H1 (cell line): ENCODE measurements around the gene SCG3. TPM values are rescaled to one million over a fixed set of nuclear protein-coding genes. Genes with fewer than 3 reads are reported as not detected.
A peak's percentile ranks its signal among the peaks of the same experiment; 100 is the strongest.

ENCODE experiments used
- CTCF ChIA-PET: fragments of 300-600 bp; sonication (Branson Sonifier 250); formaldehyde crosslinking; loops from one replicate; lab custom pipeline; 2021; ENCODE audit not compliant: partially characterized antibody; lab: Charles Lee
- POLR2A ChIA-PET: fragments of 300-600 bp; sonication (Branson Sonifier 250); formaldehyde crosslinking; loops from one replicate; lab custom pipeline; 2021; ENCODE audit warnings: inconsistent platforms; ENCODE audit not compliant: partially characterized antibody; lab: Charles Lee
- DNase-seq, 2 experiments: peaks; one replicate each; pipeline versions ENCODE4 v3.0.0 to v3.0.0-alpha.2; 2010 to 2022; ENCODE audit warnings: low spot score in 2 of 2, low read depth in 1 of 2, mixed read lengths in 1 of 2
- FAIRE-seq: peaks from 2 replicates; lab custom pipeline; 2011; peaks lifted over from hg19 to GRCh38; lab: Jason Lieb, UNC
- H2AFZ ChIP-seq: 2 replicates; pipeline ENCODE4 v1.8.1; 2012; ENCODE audit warnings: low read length, inconsistent platforms
- H2AK5ac ChIP-seq: 2 replicates; pipeline ENCODE4 v1.6.1; 2013; ENCODE audit warnings: low read depth, low read length
- H2BK120ac ChIP-seq: replicated peaks from 2 replicates; pipeline ENCODE3; 2013; ENCODE audit warnings: low read depth, low read length, inconsistent platforms
- H2BK12ac ChIP-seq: 2 replicates; pipeline ENCODE4 v1.6.1; 2013; ENCODE audit warnings: low read depth, low read length
- H2BK15ac ChIP-seq: 2 replicates; pipeline ENCODE4 v1.6.1; 2013; ENCODE audit warnings: low read length
- H2BK20ac ChIP-seq: 2 replicates; pipeline ENCODE4 v1.6.1; 2013; ENCODE audit warnings: low read length
- H2BK5ac ChIP-seq: 2 replicates; pipeline ENCODE4 v1.6.1; 2013; ENCODE audit warnings: low read depth, low read length
- H3K14ac ChIP-seq: 2 replicates; pipeline ENCODE4 v1.6.1; 2013; ENCODE audit warnings: inconsistent platforms; ENCODE audit not compliant: insufficient read length
- H3K18ac ChIP-seq: 2 replicates; pipeline ENCODE4 v1.6.1; 2013; ENCODE audit warnings: low read length; ENCODE audit errors: extremely low read depth
- H3K23ac ChIP-seq: 2 replicates; pipeline ENCODE4 v1.6.1; 2013; ENCODE audit warnings: inconsistent platforms; ENCODE audit not compliant: insufficient read length
- H3K23me2 ChIP-seq: 2 replicates; pipeline ENCODE4 v1.6.1; 2013; ENCODE audit warnings: low read depth, low read length
- H3K27ac ChIP-seq: 2 replicates; pipeline ENCODE4 v1.6.1; 2011; ENCODE audit warnings: low read depth, low read length, inconsistent platforms
- H3K27me3 ChIP-seq, 4 experiments: replicated peaks in 1 of 4; 1 replicate in 1 of 4; 2 replicates in 3 of 4; pipeline versions ENCODE4 v1.6.1 to v1.8.1; 2011 to 2013; ENCODE audit warnings: low read length in 3 of 4, mild to moderate bottlenecking in 3 of 4, inconsistent platforms in 2 of 4, mixed read lengths in 2 of 4, moderate library complexity in 1 of 4; ENCODE audit not compliant: control insufficient read depth in 3 of 4, insufficient read depth in 3 of 4; ENCODE audit errors: extremely low read depth in 1 of 4
- H3K36me3 ChIP-seq, 4 experiments: 2 replicates each; pipeline versions ENCODE4 v1.6.1 to v1.8.1; 2011 to 2013; ENCODE audit warnings: mild to moderate bottlenecking in 4 of 4, low read length in 3 of 4, moderate library complexity in 2 of 4, control low read depth in 1 of 4, inconsistent platforms in 1 of 4; ENCODE audit not compliant: insufficient read depth in 4 of 4, control insufficient read depth in 2 of 4
- H3K4ac ChIP-seq: replicated peaks from 2 replicates; pipeline ENCODE3; 2013; ENCODE audit warnings: low read length, low read depth, mixed read lengths, inconsistent platforms; ENCODE audit not compliant: insufficient read length
- H3K4me1 ChIP-seq, 4 experiments: replicated peaks in 1 of 4; 1 replicate in 1 of 4; 2 replicates in 3 of 4; pipeline versions ENCODE4 v1.6.1 to v1.8.1; 2011 to 2013; ENCODE audit warnings: low read length in 3 of 4, inconsistent platforms in 2 of 4, mixed read lengths in 1 of 4; ENCODE audit not compliant: insufficient read depth in 4 of 4, control insufficient read depth in 3 of 4
- H3K4me2 ChIP-seq, 2 experiments: 2 replicates each; pipeline versions ENCODE4 v1.6.1 to v1.8.1; 2011 to 2013; ENCODE audit warnings: low read depth in 2 of 2, low read length in 2 of 2, control low read depth in 1 of 2, inconsistent platforms in 1 of 2, mild to moderate bottlenecking in 1 of 2; ENCODE audit not compliant: insufficient read depth in 1 of 2
- H3K4me3 ChIP-seq, 4 experiments: fragments of 200-600, 300-600 bp in 1 of 4; sonication (generic), shearing (Covaris generic), sonication (Bioruptor Twin) in 1 of 4; 2 replicates each; pipeline versions ENCODE4 v1.5.1 to v1.8.1; 2011 to 2016; ENCODE audit warnings: low read length in 4 of 4, low read depth in 3 of 4, control low read depth in 2 of 4, inconsistent platforms in 2 of 4, mild to moderate bottlenecking in 2 of 4, mixed read lengths in 1 of 4, moderate library complexity in 1 of 4; ENCODE audit not compliant: insufficient read depth in 2 of 4; ENCODE audit errors: extremely low read depth in 1 of 4
- H3K56ac ChIP-seq: replicated peaks from 2 replicates; pipeline ENCODE3; 2013; ENCODE audit warnings: low read depth, mild to moderate bottlenecking, mixed read lengths, low read length, inconsistent platforms; ENCODE audit not compliant: insufficient read length
- H3K79me1 ChIP-seq: 2 replicates; pipeline ENCODE4 v1.6.1; 2013; ENCODE audit warnings: low read depth, low read length, control low read depth
- H3K79me2 ChIP-seq, 2 experiments: 2 replicates each; pipeline versions ENCODE4 v1.6.1 to v1.8.1; 2012 to 2013; ENCODE audit warnings: low read length in 2 of 2, mild to moderate bottlenecking in 2 of 2, inconsistent platforms in 1 of 2; ENCODE audit not compliant: insufficient read depth in 2 of 2, control insufficient read depth in 1 of 2
- H3K9ac ChIP-seq, 4 experiments: replicated peaks in 1 of 4; 1 replicate in 1 of 4; 2 replicates in 3 of 4; pipeline versions ENCODE4 v1.6.1 to v1.8.1; 2011 to 2013; ENCODE audit warnings: low read depth in 3 of 4, low read length in 3 of 4, control low read depth in 2 of 4, mild to moderate bottlenecking in 2 of 4, moderate library complexity in 2 of 4, inconsistent platforms in 1 of 4; ENCODE audit errors: extremely low read depth in 1 of 4
- H3K9me3 ChIP-seq, 2 experiments: 2 replicates each; pipeline versions ENCODE4 v1.6.1 to v1.8.1; 2012 to 2013; ENCODE audit warnings: mild to moderate bottlenecking in 2 of 2, moderate library complexity in 2 of 2, control low read depth in 1 of 2, inconsistent platforms in 1 of 2, low read depth in 1 of 2, low read length in 1 of 2, mixed read lengths in 1 of 2; ENCODE audit not compliant: insufficient read depth in 2 of 2
- H4K20me1 ChIP-seq, 2 experiments: replicated peaks in 1 of 2; 2 replicates each; pipeline versions ENCODE3 to v1.8.1; 2011 to 2013; ENCODE audit warnings: inconsistent platforms in 2 of 2, low read length in 2 of 2, mild to moderate bottlenecking in 1 of 2; ENCODE audit not compliant: insufficient read depth in 2 of 2, control insufficient read depth in 1 of 2
- H4K5ac ChIP-seq: 2 replicates; pipeline ENCODE4 v1.6.1; 2013; ENCODE audit warnings: low read length, low read depth, mixed read lengths, inconsistent platforms; ENCODE audit not compliant: insufficient read length
- H4K8ac ChIP-seq: 2 replicates; pipeline ENCODE4 v1.8.0; 2013; ENCODE audit warnings: mild to moderate bottlenecking, moderate library complexity, low read length, inconsistent platforms; ENCODE audit not compliant: insufficient read depth; ENCODE audit errors: extremely low read depth
- H4K91ac ChIP-seq: replicated peaks from 2 replicates; pipeline ENCODE3; 2013; ENCODE audit warnings: low read length, mixed read lengths, inconsistent platforms; ENCODE audit not compliant: insufficient read length
- ATF3 ChIP-seq: IDR thresholded peaks from 2 replicates; pipeline ENCODE4 v1.6.1; 2011; ENCODE audit warnings: low read depth, mild to moderate bottlenecking, low read length; ENCODE audit not compliant: insufficient read depth
- BCL11A ChIP-seq, 2 experiments: IDR thresholded peaks; one replicate each; pipeline ENCODE4 v1.6.1; 2011; ENCODE audit warnings: low read depth in 2 of 2, low read length in 2 of 2, mild to moderate bottlenecking in 2 of 2
- E2F6 ChIP-seq: IDR thresholded peaks from 2 replicates; pipeline ENCODE4 v1.6.1; 2012; ENCODE audit warnings: inconsistent platforms
- HDAC2 ChIP-seq, 2 experiments: fragments of 300-600 bp in 1 of 2; sonication (generic) in 1 of 2; IDR thresholded peaks; 2 replicates each; pipeline ENCODE4 v1.6.1; 2011 to 2012; ENCODE audit warnings: low read depth in 2 of 2, low read length in 2 of 2, mild to moderate bottlenecking in 2 of 2, moderate library complexity in 2 of 2, borderline replicate concordance in 1 of 2, inconsistent platforms in 1 of 2
- HDAC6 ChIP-seq: IDR thresholded peaks from one replicate; pipeline ENCODE4 v1.7.1; 2012; ENCODE audit warnings: low read depth, mild to moderate bottlenecking, inconsistent platforms, low read length, moderate library complexity
- MAFK ChIP-seq: IDR thresholded peaks from 2 replicates; pipeline ENCODE4 v1.6.1; 2012; ENCODE audit warnings: low read depth, mild to moderate bottlenecking, improper control_type of control experiment, low read length
- SP2 ChIP-seq: IDR thresholded peaks from 2 replicates; pipeline ENCODE4 v1.6.1; 2012; ENCODE audit warnings: mild to moderate bottlenecking, low read length, inconsistent platforms
- SP4 ChIP-seq: IDR thresholded peaks from 2 replicates; pipeline ENCODE4 v1.6.1; 2012; ENCODE audit warnings: low read length, inconsistent platforms
- TAF7 ChIP-seq: optimal IDR thresholded peaks from 2 replicates; pipeline ENCODE3; 2011; ENCODE audit warnings: low read depth, mild to moderate bottlenecking, inconsistent platforms, low read length, moderate library complexity, borderline replicate concordance
- ZNF274 ChIP-seq: IDR thresholded peaks from 2 replicates; pipeline ENCODE4 v1.7.0; 2012; ENCODE audit warnings: low read length, borderline replicate concordance; ENCODE audit errors: extremely low read depth
- WGBS, 2 experiments: shearing (Covaris generic) in 1 of 2; methylation state at CpG; one replicate each; pipeline versions ENCODE4 v1.1.6 to v1.1.7; 2013 to 2015; ENCODE audit warnings: low lambda C conversion rate in 2 of 2, mixed read lengths in 2 of 2, inconsistent platforms in 1 of 2, low coverage in 1 of 2, missing lambda C conversion rate in 1 of 2; ENCODE audit not compliant: insufficient replicate concordance in 2 of 2, insufficient coverage in 1 of 2, insufficient read length in 1 of 2; ENCODE audit errors: extremely low coverage in 1 of 2, missing lambda C conversion rate in 1 of 2; 5-methylcytosine and 5-hydroxymethylcytosine counted together
- polyA plus RNA-seq, 7 experiments: library from polyadenylated mRNA; depleted of rRNA in 3 of 7; stranded (reverse) in 5 of 7; unstranded in 2 of 7; fragments of >200 nt in 5 of 7; fragments of 200-250 nt in 2 of 7; gene quantifications; 1 replicate in 5 of 7; 2 replicates in 1 of 7; 4 replicates in 1 of 7; pipeline versions ENCODE4 v1.2.1 to v1.2.3, GENCODE V29; 2011 to 2013; ENCODE audit warnings: missing spikeins in 2 of 7, mixed read lengths in 2 of 7
- total RNA-seq: library from RNA; stranded (reverse); fragmentation: NEBNext Ultra II Directional; extraction: Animal tissue kit (Norgen Biotek cat#: 25700); gene quantifications from 2 replicates; pipeline ENCODE4 v1.2.1, GENCODE V29; 2021

Gene SCG3
- total and polyA plus RNA-seq, 2 of the 8 experiments (the other 6 are each of a cell fraction or from before 2014, with no cell fraction given), result 5.2 to 45.9 TPM

DNA sequence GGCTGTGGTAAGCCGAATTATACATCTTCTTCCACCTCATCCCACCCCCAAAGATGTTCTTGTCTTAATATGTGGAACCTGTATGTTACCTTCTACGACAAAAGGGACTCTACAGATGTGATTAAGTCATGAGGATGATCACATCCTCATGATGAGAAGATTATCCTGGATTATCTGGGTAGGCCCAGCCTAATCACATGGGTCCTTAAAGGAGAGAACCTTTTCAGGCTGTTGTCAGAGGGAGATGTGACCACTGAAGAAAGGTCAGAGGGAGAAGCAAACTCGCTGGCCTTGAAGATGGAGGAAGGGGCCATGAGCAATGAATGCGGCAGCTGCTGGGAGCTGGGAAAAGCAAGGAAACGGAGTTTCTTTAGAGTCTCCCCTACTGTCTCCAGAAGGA is 12.9 kb upstream of the SCG3 start:
- Histone ChIP-seq H3K9ac (no peak overlapping the region), H3K18ac (no peak overlapping the region), H2BK5ac (no peak overlapping the region), H3K14ac (no peak overlapping the region), H3K27me3 (no peaks in the 10 kb centered on the region), H3K79me1 (no peaks in the 10 kb centered on the region), H3K9me3 (no peaks in the 10 kb centered on the region), H2AFZ (peak overlapping the region; percentile 88), H4K91ac (no peak overlapping the region), H4K20me1 (no peaks in the 10 kb centered on the region), H3K23ac (no peak overlapping the region), H2AK5ac (no peak overlapping the region), H3K56ac (no peak overlapping the region), H3K4me1 (peaks cover 0 to 3% (median 0%) of the 10 kb centered on the region in 4 experiments; a peak in 1 of 7 replicates), H3K4me2 (no peak overlapping the region), H3K79me2 (no peaks in the 10 kb centered on the region), H4K8ac (no peak overlapping the region), H2BK120ac (no peak overlapping the region), H3K36me3 (no peaks in the 10 kb centered on the region), H2BK20ac (no peak overlapping the region), H3K4ac (no peak overlapping the region), H2BK12ac (no peak overlapping the region), H3K27ac (no peak overlapping the region)
- whole genome bisulfite sequencing, 2 experiments, result 83% methylated on average over 5 of the region's 5 CpGs; no CpG with 5 or more reads in 1 of the 2 experiments
- DNase-seq, result no peak
- ChIA-PET CTCF (interaction anchor here (2.9 to 3.0 kb wide), 2 partner anchors 18 to 108 kb away, joined by 11 to 15 read pairs; no protein-coding TSS in a partner anchor), POLR2A (no interaction called here)
- no peak for FAIRE-seq
- TF ChIP-seq SP4 (no peak), HDAC6 (no peak), SP2 (no peak), MAFK (no peak), TAF7 (no peak), BCL11A (IDR thresholded peaks at IDR 0.05; ENCODE audit: low read depth in 2 of 2, low read length in 2 of 2) (no peak), ZNF274 (no peak), HDAC2 (IDR thresholded peaks at IDR 0.05; ENCODE audit: borderline replicate concordance in 1 of 2, low read depth in 2 of 2, low read length in 2 of 2) (no peak), ATF3 (no peak), E2F6 (no peak)
- TF ChIP-seq, all 59 proteins: peak for 0
- Histone ChIP-seq H3K23me2 (no peaks in the 10 kb centered on the region), H3K4me3 (no peak overlapping the region), H4K5ac (no peak overlapping the region), H2BK15ac (no peak overlapping the region)
